Thymus (tissue), 11 donors: ENCODE measurements around the gene XYLB. TPM values are rescaled to one million over a fixed set of nuclear protein-coding genes. Genes with fewer than 3 reads are reported as not detected.

ENCODE experiments used
- DNase-seq, 9 donors: peaks; one replicate each; pipeline ENCODE4 v3.0.0-alpha.2; 2013; ENCODE audit warnings: low spot score in 9 of 9, low read depth in 6 of 9, missing footprints in 1 of 9
- H3K27ac ChIP-seq, 2 donors: one replicate each; pipeline ENCODE4 v1.5.1; 2013; ENCODE audit warnings: control low read depth in 1 of 2, low read depth in 1 of 2, low read length in 1 of 2, mild to moderate bottlenecking in 1 of 2, moderate library complexity in 1 of 2
- H3K27me3 ChIP-seq, 2 donors: one replicate each; pipeline ENCODE4 v1.5.1; 2013; ENCODE audit warnings: low read length in 1 of 2; ENCODE audit not compliant: control insufficient read depth in 2 of 2, insufficient read depth in 1 of 2
- H3K36me3 ChIP-seq, 2 donors: one replicate each; pipeline ENCODE4 v1.5.1; 2013; ENCODE audit warnings: low read length in 1 of 2, mild to moderate bottlenecking in 1 of 2, moderate library complexity in 1 of 2; ENCODE audit not compliant: control insufficient read depth in 2 of 2, insufficient read depth in 2 of 2
- H3K4me1 ChIP-seq, 2 donors: one replicate each; pipeline ENCODE4 v1.5.1; 2013; ENCODE audit warnings: low read length in 2 of 2; ENCODE audit not compliant: control insufficient read depth in 2 of 2, insufficient read depth in 2 of 2
- H3K4me3 ChIP-seq, 2 donors: one replicate each; pipeline ENCODE4 v1.5.1; 2013; ENCODE audit warnings: low read length in 2 of 2, control low read depth in 1 of 2, mild to moderate bottlenecking in 1 of 2
- H3K9me3 ChIP-seq, 2 donors: one replicate each; pipeline ENCODE4 v1.5.1; 2013; ENCODE audit warnings: low read length in 1 of 2, mild to moderate bottlenecking in 1 of 2; ENCODE audit not compliant: control insufficient read depth in 2 of 2, insufficient read depth in 1 of 2
- WGBS: extraction: QIAGEN DNeasy Blood & Tissue Kit; methylation state at CpG from one replicate; pipeline ENCODE4 v1.1.7; 2013; 5-methylcytosine and 5-hydroxymethylcytosine counted together
- polyA plus RNA-seq: library from polyadenylated mRNA; stranded (reverse); fragments of 200-250 nt; gene quantifications from one replicate; pipeline ENCODE4 v1.2.3, GENCODE V29; 2013
- total RNA-seq: library from RNA; stranded (reverse); fragments of 120-200 nt; gene quantifications from one replicate; pipeline ENCODE4 v1.2.4, GENCODE V29; 2013
- donor health status: healthy.

XYLB gene
- total and polyA plus RNA-seq, 2 donors = 0.43 to 2.2 TPM

DNA sequence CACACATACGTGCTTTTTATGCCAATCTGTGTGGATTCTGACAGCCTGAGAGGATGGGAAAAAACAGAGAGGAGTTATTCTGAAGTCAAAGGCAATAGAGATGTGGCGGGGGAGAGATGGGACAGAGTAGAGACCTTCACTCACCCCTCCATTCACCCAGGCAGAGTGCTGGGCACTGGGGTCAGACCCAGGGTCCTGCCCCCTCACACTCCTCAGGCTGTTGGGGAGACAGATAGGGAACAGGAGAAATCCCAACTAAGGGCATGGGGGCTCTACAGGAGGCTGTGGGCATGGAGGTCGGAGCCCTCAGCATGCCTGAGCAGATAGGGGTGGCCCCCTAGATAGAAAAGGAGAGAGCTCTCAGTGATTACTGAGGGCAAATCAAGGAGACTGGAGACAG lies 34.2 kb upstream of the XYLB start:
- no peaks in the 10 kb centered on the region for H3K4me1 ChIP-seq

GRCh38 chr3:38313263-38313662 lies 33.3 kb upstream of the XYLB start:
- H3K4me3 ChIP-seq = no peak overlapping the region
- no peak for DNase-seq
- 97% methylated on average over 5 of the region's 5 CpGs for WGBS

More for the DNA sequence above, 34.2 kb upstream of the XYLB start:
- no peak for DNase-seq
- Histone ChIP-seq H3K27me3 (no peaks in the 10 kb centered on the region), H3K4me3 (no peak overlapping the region), H3K36me3 (no peaks in the 10 kb centered on the region), H3K27ac (no peak overlapping the region), H3K9me3 (no peaks in the 10 kb centered on the region)
- over 99% methylated on average over 3 of the region's 3 CpGs for WGBS

GRCh38 chr3:38313695-38314094 lies 32.9 kb upstream of the XYLB start:
- H3K4me1 ChIP-seq = no peaks in the 10 kb centered on the region
- H3K9me3 ChIP-seq = no peaks in the 10 kb centered on the region
- DNase-seq = peak in 1 of 9 donors; percentile 7
- H3K4me3 ChIP-seq = no peak overlapping the region
- H3K27me3 ChIP-seq = no peaks in the 10 kb centered on the region
- H3K27ac ChIP-seq = no peak overlapping the region
- no peaks in the 10 kb centered on the region for H3K36me3 ChIP-seq
- WGBS = 70% methylated on average over 11 of the region's 11 CpGs

More at GRCh38 chr3:38313263-38313662, 33.3 kb upstream of the XYLB start:
- Histone ChIP-seq H3K4me1 (no peaks in the 10 kb centered on the region), H3K36me3 (no peaks in the 10 kb centered on the region), H3K27me3 (no peaks in the 10 kb centered on the region), H3K9me3 (no peaks in the 10 kb centered on the region), H3K27ac (no peak overlapping the region)

DNA sequence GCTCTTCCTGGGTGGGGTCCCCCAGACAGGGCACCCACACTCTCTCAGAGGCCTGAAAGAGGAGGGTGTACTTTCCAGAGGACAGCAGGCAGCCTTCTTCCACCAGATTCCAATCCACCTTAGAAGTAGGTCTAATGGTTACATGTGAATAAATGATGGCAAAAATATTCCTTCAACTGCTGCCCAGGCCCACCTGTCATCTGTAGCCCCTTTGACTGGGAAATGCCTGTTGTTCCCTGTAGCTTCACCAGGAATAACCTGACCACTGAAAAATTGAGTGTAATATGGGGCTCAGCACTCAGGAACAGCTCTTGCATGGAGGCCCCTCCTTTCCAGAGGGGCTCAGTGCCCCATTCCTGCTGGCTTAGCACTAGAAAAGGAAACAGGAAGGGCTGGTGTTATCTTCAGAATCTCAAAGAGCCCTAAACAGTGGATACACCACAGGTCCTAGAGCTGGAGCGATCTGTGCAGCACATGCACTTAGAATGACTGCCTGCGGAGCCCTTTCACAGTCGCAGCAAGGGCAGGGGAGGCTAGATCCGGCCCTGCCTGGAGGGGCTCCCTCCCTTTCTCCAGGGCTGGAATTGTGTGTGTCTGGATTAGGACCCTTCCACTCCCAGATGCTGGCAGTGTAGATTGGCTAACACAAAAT lies 32.3 kb upstream of the XYLB start:
- H3K27me3 ChIP-seq = no peaks in the 10 kb centered on the region
- no peaks in the 10 kb centered on the region for H3K36me3 ChIP-seq
- no peak overlapping the region for H3K4me3 ChIP-seq
- H3K9me3 ChIP-seq = no peaks in the 10 kb centered on the region
- no peaks in the 10 kb centered on the region for H3K4me1 ChIP-seq
- 39% methylated on average over 4 of the region's 4 CpGs for whole genome bisulfite sequencing
- DNase-seq = no peak
- H3K27ac ChIP-seq = no peak overlapping the region

DNA sequence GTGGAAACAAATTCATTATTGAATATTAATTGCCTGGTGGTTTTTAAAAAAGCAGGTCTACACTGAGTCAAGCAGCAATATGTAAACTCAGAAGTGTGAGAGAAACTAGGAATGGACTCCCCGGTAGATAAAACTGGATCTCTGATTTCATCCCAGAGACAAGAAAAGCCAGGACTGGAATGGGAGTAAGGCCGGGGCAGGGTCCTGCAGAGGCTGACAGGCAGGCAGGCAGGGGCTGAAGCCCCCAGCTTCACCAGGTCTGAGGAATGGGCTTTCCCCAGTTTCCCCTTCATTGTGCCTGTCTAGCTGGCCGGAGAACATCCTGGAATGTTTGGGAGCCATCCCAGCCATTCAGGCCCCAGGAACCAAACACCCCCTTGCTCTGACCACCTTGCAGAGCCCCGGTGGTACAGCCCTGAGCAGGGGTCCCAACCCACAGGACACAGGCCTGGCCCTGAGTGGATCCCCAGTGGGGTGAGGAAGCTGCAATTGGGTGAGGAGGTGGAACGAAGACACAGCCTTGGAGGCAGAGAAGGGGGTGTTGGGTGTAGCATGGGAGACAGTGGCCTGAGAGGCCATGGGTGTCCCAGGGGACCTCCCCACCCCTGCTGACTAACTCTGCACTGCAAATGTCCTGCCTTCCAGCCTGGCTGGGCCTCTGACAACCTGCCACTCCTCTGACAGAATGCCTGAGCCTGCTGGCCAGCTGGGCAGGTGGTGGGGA lies 31.7 kb upstream of the XYLB start:
- no peaks in the 10 kb centered on the region for H3K27me3 ChIP-seq
- H3K27ac ChIP-seq = no peak overlapping the region
- DNase-seq = no peak
- no peaks in the 10 kb centered on the region for H3K36me3 ChIP-seq
- 90% methylated on average over 5 of the region's 5 CpGs for WGBS
- H3K4me1 ChIP-seq = no peaks in the 10 kb centered on the region
- H3K9me3 ChIP-seq = no peaks in the 10 kb centered on the region
- H3K4me3 ChIP-seq = no peak overlapping the region

GRCh38 chr3:38315488-38316230 lies 30.9 kb upstream of the XYLB start:
- Histone ChIP-seq H3K27ac (no peak overlapping the region), H3K4me3 (no peak overlapping the region), H3K4me1 (no peaks in the 10 kb centered on the region), H3K27me3 (no peaks in the 10 kb centered on the region), H3K9me3 (no peaks in the 10 kb centered on the region), H3K36me3 (no peaks in the 10 kb centered on the region)
- no peak for DNase-seq
- WGBS = 96% methylated on average over 10 of the region's 10 CpGs

- no peak for DNase-seq
- 96% methylated on average over 22 of the region's 22 CpGs for WGBS
These were observed 30.0 kb upstream of the XYLB start for GRCh38 chr3:38316356-38317191.

GRCh38 chr3:38317192-38317759 lies 29.3 kb upstream of the XYLB start:
- no peak for DNase-seq
- Histone ChIP-seq H3K27ac (no peak overlapping the region), H3K36me3 (no peaks in the 10 kb centered on the region), H3K4me3 (no peak overlapping the region), H3K27me3 (no peaks in the 10 kb centered on the region), H3K4me1 (no peaks in the 10 kb centered on the region), H3K9me3 (no peaks in the 10 kb centered on the region)
- 95% methylated on average over 7 of the region's 7 CpGs for WGBS

More at GRCh38 chr3:38316356-38317191, 30.0 kb upstream of the XYLB start:
- Histone ChIP-seq H3K4me3 (no peak overlapping the region), H3K27me3 (no peaks in the 10 kb centered on the region), H3K27ac (no peak overlapping the region), H3K9me3 (no peaks in the 10 kb centered on the region), H3K36me3 (no peaks in the 10 kb centered on the region), H3K4me1 (no peaks in the 10 kb centered on the region)
